Keratinocyte (primary cell): ENCODE data around the gene VAMP4. TPM values are rescaled to one million over a fixed set of nuclear protein-coding genes. Genes with fewer than 3 reads are reported as not detected.

Source experiments
- DNase-seq: peaks from one replicate; pipeline ENCODE4 v3.0.0-alpha.2; 2011; ENCODE audit warnings: low read depth, missing footprints, low spot score
- FAIRE-seq: peaks from 2 replicates; lab custom pipeline; 2011; peaks lifted over from hg19 to GRCh38; lab: Jason Lieb, UNC
- H2AFZ ChIP-seq: 2 replicates; pipeline ENCODE4 v1.6.0; 2012; ENCODE audit warnings: low read length, control low read depth, inconsistent platforms; ENCODE audit not compliant: control insufficient read depth
- H3K27ac ChIP-seq: 2 replicates; pipeline ENCODE4 v1.5.1; 2011; ENCODE audit warnings: low read length; ENCODE audit not compliant: control insufficient read depth, insufficient read depth
- H3K27me3 ChIP-seq: 3 replicates; pipeline ENCODE4 v1.6.0; 2011; ENCODE audit warnings: low read length; ENCODE audit not compliant: control insufficient read depth, insufficient read depth; ENCODE audit errors: extremely low read depth
- H3K36me3 ChIP-seq, 2 experiments: 2 replicates in 1 of 2; 3 replicates in 1 of 2; pipeline ENCODE4 v1.5.1; 2011; ENCODE audit warnings: low read length in 2 of 2, mild to moderate bottlenecking in 1 of 2; ENCODE audit not compliant: control insufficient read depth in 2 of 2, insufficient read depth in 2 of 2; ENCODE audit errors: extremely low read depth in 1 of 2
- H3K4me1 ChIP-seq: 3 replicates; pipeline ENCODE4 v1.5.1; 2011; ENCODE audit warnings: low read length; ENCODE audit not compliant: control insufficient read depth, insufficient read depth; ENCODE audit errors: extremely low read depth
- H3K4me2 ChIP-seq: 3 replicates; pipeline ENCODE4 v1.6.0; 2011; ENCODE audit warnings: low read depth, low read length; ENCODE audit not compliant: control insufficient read depth, insufficient read depth; ENCODE audit errors: extremely low read depth
- H3K4me3 ChIP-seq, 3 experiments: fragments of 200-600 bp in 1 of 3; sonication (generic) in 1 of 3; 2 replicates in 2 of 3; 3 replicates in 1 of 3; pipeline ENCODE4 v1.5.1; 2011 to 2016; ENCODE audit warnings: low read length in 3 of 3, mild to moderate bottlenecking in 3 of 3, control low read depth in 2 of 3, inconsistent platforms in 1 of 3, low read depth in 1 of 3, mixed read lengths in 1 of 3, mixed run types in 1 of 3, moderate library complexity in 1 of 3; ENCODE audit not compliant: control insufficient read depth in 2 of 3, insufficient read depth in 2 of 3; ENCODE audit errors: extremely low read depth in 1 of 3
- H3K79me2 ChIP-seq: 2 replicates; pipeline ENCODE4 v1.6.0; 2012; ENCODE audit warnings: low read length; ENCODE audit not compliant: control insufficient read depth, insufficient read depth
- H3K9ac ChIP-seq: 3 replicates; pipeline ENCODE4 v1.6.0; 2011; ENCODE audit warnings: low read length; ENCODE audit not compliant: control insufficient read depth, insufficient read depth; ENCODE audit errors: extremely low read depth
- H3K9me1 ChIP-seq: 3 replicates; pipeline ENCODE4 v1.6.0; 2011; ENCODE audit warnings: low read length; ENCODE audit not compliant: control insufficient read depth, insufficient read depth; ENCODE audit errors: extremely low read depth
- H3K9me3 ChIP-seq: 2 replicates; pipeline ENCODE4 v1.5.1; 2012; ENCODE audit warnings: low read depth, low read length; ENCODE audit not compliant: control insufficient read depth
- H4K20me1 ChIP-seq: 3 replicates; pipeline ENCODE4 v1.6.0; 2011; ENCODE audit warnings: low read length; ENCODE audit not compliant: control insufficient read depth, insufficient read depth; ENCODE audit errors: extremely low read depth
- EZH2 ChIP-seq: IDR thresholded peaks from one replicate; pipeline ENCODE4 v1.6.1; 2012; ENCODE audit warnings: inconsistent platforms, mild to moderate bottlenecking, low read length, moderate library complexity
- dilution Hi-C: fragments of 300-500 bp; cut with MboI; formaldehyde crosslinking; loops from one replicate; pipeline ENCODE4 v1.7.0; 2020; ENCODE audit warnings: low sequenced_read_pairs; ENCODE audit not compliant: extremely low pct_ligation_motif_present
- polyA plus RNA-seq, 5 experiments: library from polyadenylated mRNA; depleted of rRNA in 3 of 5; stranded (reverse) in 3 of 5; stranded (forward) in 1 of 5; unstranded in 1 of 5; fragments of >200 nt; gene quantifications; 1 replicate in 1 of 5; 2 replicates in 3 of 5; 3 replicates in 1 of 5; pipeline versions ENCODE4 v1.2.1 to v1.2.3, GENCODE V29; 2011 to 2012; ENCODE audit warnings: missing spikeins in 2 of 5, low read depth in 1 of 5, low replicate concordance in 1 of 5
- TF ChIP-seq, protein P1 (sequence below), 3 experiments: IDR thresholded peaks in 1 of 3; conservative IDR thresholded peaks in 1 of 3; optimal IDR thresholded peaks in 1 of 3; 2 replicates in 2 of 3; 3 replicates in 1 of 3; pipeline versions ENCODE3 to v1.5.1; 2011; ENCODE audit warnings: low read length in 3 of 3, mild to moderate bottlenecking in 3 of 3, moderate library complexity in 2 of 3, control low read depth in 1 of 3, inconsistent platforms in 1 of 3; ENCODE audit not compliant: insufficient read depth in 2 of 3; ENCODE audit errors: extremely low read depth in 1 of 3

VAMP4 gene
- polyA plus RNA-seq, 1 donor (not counting 4 experiments of a cell fraction or from before 2014, with no cell fraction given): 12.7 TPM

DNA sequence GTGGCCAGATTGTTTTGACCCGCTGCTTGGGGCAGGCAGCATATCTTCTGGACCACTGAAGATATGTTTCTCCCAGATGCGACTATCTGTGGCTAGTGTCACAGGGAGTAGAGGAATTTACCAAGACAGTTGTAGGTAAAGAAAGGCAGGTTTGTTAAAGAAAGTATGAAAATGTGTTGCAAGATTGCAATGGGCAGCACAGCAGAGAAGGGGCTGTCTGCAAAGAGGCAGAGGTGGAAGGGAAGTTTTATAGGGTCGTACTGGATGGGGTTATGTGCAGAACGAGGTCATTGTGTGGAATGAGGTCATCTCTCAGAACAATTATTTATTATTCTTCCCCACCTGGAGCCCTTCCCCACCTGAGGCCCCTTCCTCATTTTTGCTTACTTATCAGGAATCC is 15.0 kb upstream of the VAMP4 start:
- H3K4me3 ChIP-seq: no peak overlapping the region
- H3K36me3 ChIP-seq: no peaks in the 10 kb centered on the region
- no peaks in the 10 kb centered on the region for H4K20me1 ChIP-seq
- no peak overlapping the region for H2AFZ ChIP-seq
- DNase-seq (no peak), FAIRE-seq (no peak)
- no peak overlapping the region for H3K4me2 ChIP-seq
- TF ChIP-seq, protein P1, sequence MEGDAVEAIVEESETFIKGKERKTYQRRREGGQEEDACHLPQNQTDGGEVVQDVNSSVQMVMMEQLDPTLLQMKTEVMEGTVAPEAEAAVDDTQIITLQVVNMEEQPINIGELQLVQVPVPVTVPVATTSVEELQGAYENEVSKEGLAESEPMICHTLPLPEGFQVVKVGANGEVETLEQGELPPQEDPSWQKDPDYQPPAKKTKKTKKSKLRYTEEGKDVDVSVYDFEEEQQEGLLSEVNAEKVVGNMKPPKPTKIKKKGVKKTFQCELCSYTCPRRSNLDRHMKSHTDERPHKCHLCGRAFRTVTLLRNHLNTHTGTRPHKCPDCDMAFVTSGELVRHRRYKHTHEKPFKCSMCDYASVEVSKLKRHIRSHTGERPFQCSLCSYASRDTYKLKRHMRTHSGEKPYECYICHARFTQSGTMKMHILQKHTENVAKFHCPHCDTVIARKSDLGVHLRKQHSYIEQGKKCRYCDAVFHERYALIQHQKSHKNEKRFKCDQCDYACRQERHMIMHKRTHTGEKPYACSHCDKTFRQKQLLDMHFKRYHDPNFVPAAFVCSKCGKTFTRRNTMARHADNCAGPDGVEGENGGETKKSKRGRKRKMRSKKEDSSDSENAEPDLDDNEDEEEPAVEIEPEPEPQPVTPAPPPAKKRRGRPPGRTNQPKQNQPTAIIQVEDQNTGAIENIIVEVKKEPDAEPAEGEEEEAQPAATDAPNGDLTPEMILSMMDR (optimal IDR thresholded peaks at IDR 0.05 in 1 of 3, IDR thresholded peaks at IDR 0.05 in 1 of 3, conservative IDR thresholded peaks at IDR 0.05 in 1 of 3; ENCODE audit: extremely low read depth in 1 of 3, insufficient read depth in 2 of 3, low read length in 3 of 3): no peak
- no peak for TF ChIP-seq EZH2
- no peaks in the 10 kb centered on the region for H3K9me3 ChIP-seq
- H3K27ac ChIP-seq: no peak overlapping the region
- peaks cover 30% of the 10 kb centered on the region for H3K4me1 ChIP-seq
- H3K9me1 ChIP-seq: no peaks in the 10 kb centered on the region
- H3K79me2 ChIP-seq: no peaks in the 10 kb centered on the region
- H3K27me3 ChIP-seq: no peaks in the 10 kb centered on the region
- no peak overlapping the region for H3K9ac ChIP-seq
- dilution Hi-C loops: no loop called here

DNA sequence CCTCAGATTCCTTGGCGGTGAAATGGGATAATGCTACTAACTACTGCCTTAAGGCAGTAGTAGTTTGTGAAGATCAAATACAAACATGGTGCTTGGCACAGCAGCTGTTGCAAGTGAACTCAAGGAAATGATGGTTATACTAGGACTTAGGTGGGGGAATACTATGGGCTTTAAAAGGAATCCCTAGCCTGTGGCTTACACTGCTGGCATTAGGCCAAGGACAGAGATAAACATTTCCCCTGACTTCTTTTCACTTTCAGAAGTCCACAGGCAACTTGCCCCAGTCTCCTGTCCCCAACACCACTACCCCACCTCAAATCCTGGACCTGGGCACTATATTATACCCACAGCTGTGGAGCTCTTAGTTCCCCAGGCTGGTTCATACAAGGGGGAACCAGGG is 13.1 kb upstream of the VAMP4 start:
- TF ChIP-seq EZH2: no peak
- TF ChIP-seq, protein P1 (optimal IDR thresholded peaks at IDR 0.05 in 1 of 3, IDR thresholded peaks at IDR 0.05 in 1 of 3, conservative IDR thresholded peaks at IDR 0.05 in 1 of 3; ENCODE audit: extremely low read depth in 1 of 3, insufficient read depth in 2 of 3, low read length in 3 of 3): no peak
- dilution Hi-C loops: no loop called here
- Histone ChIP-seq H4K20me1 (no peaks in the 10 kb centered on the region), H2AFZ (peak overlapping the region; percentile 73), H3K4me3 (no peak overlapping the region), H3K27me3 (no peaks in the 10 kb centered on the region), H3K9me1 (no peaks in the 10 kb centered on the region), H3K79me2 (no peaks in the 10 kb centered on the region), H3K9me3 (no peaks in the 10 kb centered on the region), H3K9ac (no peak overlapping the region), H3K4me2 (peak overlapping the region; percentile 64), H3K27ac (peak overlapping the region; percentile 56), H3K36me3 (no peaks in the 10 kb centered on the region), H3K4me1 (peaks cover 30% of the 10 kb centered on the region)
- FAIRE-seq (no peak), DNase-seq (no peak)
